ENCODE results near the gene PLEKHA8. TPM values are rescaled to one million over a fixed set of nuclear protein-coding genes. Genes with fewer than 3 reads are reported as not detected.

Gene PLEKHA8
- total and polyA plus RNA-seq, 2 experiments from 2014 or later, result 16.8 to 25.9 TPM

DNA sequence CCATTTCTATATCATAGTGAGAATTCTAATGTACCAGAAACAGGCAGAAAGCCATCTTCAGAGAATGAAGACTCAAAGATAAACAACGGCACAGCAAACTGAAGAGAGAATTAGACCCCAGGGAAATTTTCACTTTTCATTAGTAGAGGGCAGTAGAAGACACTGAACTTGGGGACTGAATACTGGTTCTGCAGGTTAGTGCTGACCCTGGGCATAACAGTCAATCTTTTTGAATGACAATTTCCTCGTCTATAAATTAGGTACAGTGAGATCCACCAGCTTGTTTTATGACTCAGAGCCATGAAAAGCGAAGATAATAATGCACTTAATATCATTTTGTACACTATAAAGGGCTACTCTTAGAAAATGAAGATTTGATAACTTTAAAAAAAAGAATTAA, 15.5 kb upstream of the PLEKHA8 start:
- H3K4me3 ChIP-seq, result no peak overlapping the region
- no peaks in the 10 kb centered on the region for H3K9me3 ChIP-seq (ENCODE audit: low read depth)
- TF ChIP-seq, protein P1, sequence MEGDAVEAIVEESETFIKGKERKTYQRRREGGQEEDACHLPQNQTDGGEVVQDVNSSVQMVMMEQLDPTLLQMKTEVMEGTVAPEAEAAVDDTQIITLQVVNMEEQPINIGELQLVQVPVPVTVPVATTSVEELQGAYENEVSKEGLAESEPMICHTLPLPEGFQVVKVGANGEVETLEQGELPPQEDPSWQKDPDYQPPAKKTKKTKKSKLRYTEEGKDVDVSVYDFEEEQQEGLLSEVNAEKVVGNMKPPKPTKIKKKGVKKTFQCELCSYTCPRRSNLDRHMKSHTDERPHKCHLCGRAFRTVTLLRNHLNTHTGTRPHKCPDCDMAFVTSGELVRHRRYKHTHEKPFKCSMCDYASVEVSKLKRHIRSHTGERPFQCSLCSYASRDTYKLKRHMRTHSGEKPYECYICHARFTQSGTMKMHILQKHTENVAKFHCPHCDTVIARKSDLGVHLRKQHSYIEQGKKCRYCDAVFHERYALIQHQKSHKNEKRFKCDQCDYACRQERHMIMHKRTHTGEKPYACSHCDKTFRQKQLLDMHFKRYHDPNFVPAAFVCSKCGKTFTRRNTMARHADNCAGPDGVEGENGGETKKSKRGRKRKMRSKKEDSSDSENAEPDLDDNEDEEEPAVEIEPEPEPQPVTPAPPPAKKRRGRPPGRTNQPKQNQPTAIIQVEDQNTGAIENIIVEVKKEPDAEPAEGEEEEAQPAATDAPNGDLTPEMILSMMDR (IDR thresholded peaks at IDR 0.05; ENCODE audit: low read depth, low read length), result no peak
- no peaks in the 10 kb centered on the region for H3K27me3 ChIP-seq
- H3K27ac ChIP-seq, result no peak overlapping the region
- peaks cover 22% of the 10 kb centered on the region for H3K36me3 ChIP-seq
- DNase-seq (ENCODE audit: low read depth in 1 of 2, low spot score in 1 of 2), result no peak
- H3K4me1 ChIP-seq (ENCODE audit: low read depth), result no peaks in the 10 kb centered on the region

GRCh38 chr7:30018451-30018850, 9.8 kb upstream of the PLEKHA8 start:
- no peak for DNase-seq (ENCODE audit: low read depth in 1 of 2, low spot score in 1 of 2)
- H3K4me1 ChIP-seq (ENCODE audit: low read depth), result no peaks in the 10 kb centered on the region
- TF ChIP-seq, protein P1 (IDR thresholded peaks at IDR 0.05; ENCODE audit: low read depth, low read length), result no peak
- H3K27ac ChIP-seq, result no peak overlapping the region
- peaks cover 28% of the 10 kb centered on the region for H3K36me3 ChIP-seq
- no peak overlapping the region for H3K4me3 ChIP-seq
- H3K27me3 ChIP-seq, result no peaks in the 10 kb centered on the region
- H3K9me3 ChIP-seq (ENCODE audit: low read depth), result no peaks in the 10 kb centered on the region

- TF ChIP-seq, protein P1 (IDR thresholded peaks at IDR 0.05; ENCODE audit: low read depth, low read length), result no peak
- no peak overlapping the region for H3K4me3 ChIP-seq
- DNase-seq (ENCODE audit: low read depth in 1 of 2, low spot score in 1 of 2), result no peak
- H3K27ac ChIP-seq, result no peak overlapping the region
- H3K36me3 ChIP-seq, result peaks cover 19% of the 10 kb centered on the region
- H3K9me3 ChIP-seq (ENCODE audit: low read depth), result no peaks in the 10 kb centered on the region
- H3K4me1 ChIP-seq (ENCODE audit: low read depth), result no peaks in the 10 kb centered on the region
- H3K27me3 ChIP-seq, result no peaks in the 10 kb centered on the region
Observed at GRCh38 chr7:30019387-30019786, 8.8 kb upstream of the PLEKHA8 start.

DNA sequence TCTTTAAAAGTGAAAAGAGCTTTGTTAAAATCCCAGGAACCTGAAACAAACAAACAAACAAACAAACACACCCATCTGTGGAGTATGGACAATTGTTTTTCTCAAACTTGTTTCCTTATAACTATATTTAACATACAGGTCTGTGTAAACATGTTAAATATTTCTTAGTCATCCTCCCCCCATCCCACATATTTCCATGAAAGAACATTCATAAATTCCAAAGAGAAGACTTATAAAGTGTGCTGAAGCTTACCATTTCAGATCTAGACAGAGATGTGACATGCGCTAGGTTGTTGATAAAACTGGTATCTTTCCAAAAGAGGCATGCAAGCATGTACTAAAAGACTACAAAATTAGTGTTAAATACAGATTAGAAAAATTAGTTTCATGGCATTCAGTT, 8.3 kb upstream of the PLEKHA8 start:
- Histone ChIP-seq H3K9me3 (ENCODE audit: low read depth) (no peaks in the 10 kb centered on the region), H3K4me1 (ENCODE audit: low read depth) (peaks cover 1% of the 10 kb centered on the region), H3K27me3 (no peaks in the 10 kb centered on the region), H3K36me3 (peaks cover 13% of the 10 kb centered on the region), H3K27ac (no peak overlapping the region), H3K4me3 (no peak overlapping the region)
- no peak for DNase-seq (ENCODE audit: low read depth in 1 of 2, low spot score in 1 of 2)
- TF ChIP-seq, protein P1 (IDR thresholded peaks at IDR 0.05; ENCODE audit: low read depth, low read length), result no peak

DNA sequence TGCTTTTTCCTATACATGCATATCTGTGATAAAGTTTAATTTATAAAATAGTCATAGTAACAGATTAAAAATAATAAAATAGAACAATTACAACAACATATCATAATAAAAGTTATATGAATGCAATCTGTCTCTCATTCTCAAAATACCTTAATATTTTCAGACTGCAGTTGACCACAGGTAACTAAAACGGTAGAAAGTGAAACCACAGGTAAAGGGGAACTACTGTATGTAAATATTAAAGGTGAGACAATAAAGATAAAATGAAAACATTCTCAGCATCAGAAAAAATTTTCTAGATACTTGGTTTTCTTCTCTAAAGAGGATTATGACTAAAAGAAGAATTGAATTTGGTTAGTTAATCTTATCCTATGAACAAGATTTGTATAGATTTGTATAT, 7.7 kb upstream of the PLEKHA8 start:
- H3K9me3 ChIP-seq (ENCODE audit: low read depth), result no peaks in the 10 kb centered on the region
- H3K27me3 ChIP-seq, result no peaks in the 10 kb centered on the region
- peaks cover 12% of the 10 kb centered on the region for H3K36me3 ChIP-seq
- no peak overlapping the region for H3K4me3 ChIP-seq
- TF ChIP-seq, protein P1 (IDR thresholded peaks at IDR 0.05; ENCODE audit: low read depth, low read length), result no peak
- no peak overlapping the region for H3K27ac ChIP-seq
- no peak for DNase-seq (ENCODE audit: low read depth in 1 of 2, low spot score in 1 of 2)
- H3K4me1 ChIP-seq (ENCODE audit: low read depth), result peaks cover 7% of the 10 kb centered on the region

DNA sequence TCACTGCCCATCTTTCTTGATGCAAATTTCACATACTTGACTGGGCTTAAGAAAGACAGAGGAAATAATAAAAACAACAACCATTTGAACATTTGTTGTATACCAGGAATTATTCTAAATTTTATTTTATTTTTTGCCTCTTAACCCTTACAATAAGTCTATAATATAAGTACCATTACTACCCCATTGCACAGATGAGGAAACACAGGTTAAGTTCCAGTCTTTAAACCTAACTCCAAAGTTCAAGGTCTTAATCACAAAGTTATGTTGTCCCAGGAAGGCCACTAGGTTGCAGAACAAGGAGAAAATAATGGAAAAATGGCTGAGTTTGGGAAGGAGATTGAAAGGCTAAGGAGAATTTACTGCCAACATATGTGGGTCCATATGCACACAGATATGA, 5.2 kb upstream of the PLEKHA8 start:
- H3K27ac ChIP-seq, result no peak overlapping the region
- DNase-seq (ENCODE audit: low read depth in 1 of 2, low spot score in 1 of 2), result no peak
- H3K27me3 ChIP-seq, result no peaks in the 10 kb centered on the region
- no peaks in the 10 kb centered on the region for H3K9me3 ChIP-seq (ENCODE audit: low read depth)
- TF ChIP-seq, protein P1 (IDR thresholded peaks at IDR 0.05; ENCODE audit: low read depth, low read length), result no peak
- H3K4me3 ChIP-seq, result no peak overlapping the region
- peaks cover 12% of the 10 kb centered on the region for H3K36me3 ChIP-seq
- peaks cover 14% of the 10 kb centered on the region for H3K4me1 ChIP-seq (ENCODE audit: low read depth)

All from cardiac muscle cell (in vitro differentiated cells and primary cell).